Measurements from ENCODE around the gene PDE3A.

- TF ChIP-seq CTCF (IDR thresholded peaks at IDR 0.05) (no peak), POLR2A (IDR thresholded peaks at IDR 0.05) (no peak)
These were observed 222.2 kb downstream of the PDE3A start for GRCh38 chr12:20590570-20590969.

Data from breast epithelium (tissue), 3 donors.